NCI-H774 (cell line): ENCODE results near the gene JPH2.

Source experiments
- DNase-seq: peaks from one replicate; lab custom pipeline; 2025; lab: John Stamatoyannopoulos, UW

The JPH2 gene

DNA sequence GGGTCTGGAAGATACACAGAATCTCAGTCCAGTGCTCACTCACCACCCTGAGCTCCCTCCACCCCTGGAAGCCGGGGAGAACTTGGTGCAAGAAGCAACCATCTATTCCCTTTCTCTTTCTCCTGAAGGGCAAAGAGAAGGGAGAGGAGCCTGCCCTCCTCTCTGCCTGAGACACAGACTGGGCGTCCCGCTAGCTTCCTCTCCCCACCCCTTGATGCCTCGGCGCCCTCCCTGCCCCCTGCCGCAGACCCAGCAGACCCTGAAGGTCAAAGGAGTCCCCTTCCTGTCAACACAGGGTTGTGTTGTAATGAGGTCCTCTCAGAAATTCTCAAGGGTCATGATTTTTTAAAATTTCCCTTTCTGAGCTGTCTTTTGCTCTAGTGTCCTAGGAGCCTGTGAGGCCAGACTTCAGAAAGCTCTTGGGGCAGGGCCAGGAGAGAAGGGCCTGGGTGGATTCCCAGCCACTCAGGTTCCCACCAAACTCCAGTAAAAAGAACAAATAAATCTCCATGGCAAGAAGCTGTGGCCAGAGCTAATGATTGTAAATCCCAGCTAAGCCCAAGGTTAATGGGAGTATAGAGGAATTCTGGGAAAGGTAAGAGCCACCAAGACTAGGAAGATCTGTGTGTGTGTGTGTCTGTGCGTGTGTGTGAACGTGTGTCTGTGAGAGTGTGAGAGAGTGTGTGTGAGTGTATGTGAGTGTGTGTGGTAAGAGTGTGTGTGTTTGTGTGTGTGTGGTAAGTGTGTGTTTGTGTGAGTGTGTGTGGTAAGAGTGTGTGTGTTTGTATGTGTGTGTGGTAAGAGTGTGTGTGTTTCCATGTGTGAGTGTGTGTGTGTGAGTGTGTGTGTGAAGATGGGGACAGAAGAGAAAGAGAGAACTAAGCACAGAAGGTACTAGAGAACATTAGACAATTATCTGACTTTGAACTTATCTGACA, 1.1 kb upstream of the JPH2 start:
- DNase-seq, result no peak

DNA sequence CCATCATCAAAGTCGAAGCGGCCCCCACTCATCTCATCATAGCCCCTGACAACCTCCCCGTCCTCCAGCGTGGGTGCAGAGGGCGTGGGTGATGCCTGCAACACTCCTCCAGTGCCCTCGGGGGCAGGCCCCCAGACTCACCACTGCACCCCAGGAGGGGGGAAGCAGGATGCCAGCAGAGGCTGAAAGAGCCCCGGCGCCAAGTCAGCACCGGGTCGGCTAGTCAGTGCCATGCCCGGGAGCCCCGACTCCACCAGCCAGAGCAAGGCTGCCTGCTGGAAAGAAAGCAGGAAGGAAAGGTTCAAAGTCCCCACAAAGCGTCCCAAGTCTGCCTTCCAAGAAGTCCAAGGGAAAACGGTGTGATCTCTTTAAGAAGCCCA, 324 bp downstream of the JPH2 start:
- no peak for DNase-seq

DNA sequence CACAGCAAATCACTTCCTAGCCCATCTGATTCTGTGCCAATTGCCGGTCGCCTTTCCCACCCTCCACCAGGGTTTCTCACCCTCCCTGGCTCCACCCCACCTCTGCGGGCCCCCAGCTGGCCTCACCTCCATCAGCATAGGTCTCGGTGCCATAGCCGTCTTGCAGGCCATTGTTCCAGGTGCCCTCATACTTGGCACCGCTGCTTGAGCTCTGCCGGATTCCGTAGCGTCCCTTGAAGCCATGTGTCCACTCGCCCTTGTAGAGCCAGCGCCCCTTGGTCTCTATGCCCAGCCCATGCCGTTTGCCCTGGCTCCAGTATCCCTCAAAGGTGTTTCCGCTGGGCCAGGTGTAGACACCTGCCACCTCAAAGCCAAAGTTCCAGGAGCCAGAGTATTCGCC, 787 bp downstream of the JPH2 start:
- DNase-seq, result no peak

DNA sequence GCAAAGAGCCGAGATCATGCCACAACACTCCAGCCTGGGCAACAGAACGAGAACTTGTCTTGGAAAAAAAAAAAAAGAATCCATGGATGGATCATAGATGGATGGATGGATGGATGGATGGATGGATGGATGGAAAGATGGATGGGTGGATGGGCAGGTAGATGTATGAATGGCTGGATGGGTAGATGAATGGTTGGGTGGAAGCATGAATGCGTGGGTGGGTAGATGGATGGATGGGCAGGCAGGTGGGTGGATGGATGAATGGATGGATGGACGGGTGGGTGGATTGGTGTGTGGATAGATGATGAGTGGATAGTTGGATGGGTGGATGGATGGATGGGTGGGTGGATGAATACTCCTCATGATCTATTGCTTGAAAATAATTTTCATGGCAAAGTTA, 1.4 kb downstream of the JPH2 start:
- no peak for DNase-seq

DNA sequence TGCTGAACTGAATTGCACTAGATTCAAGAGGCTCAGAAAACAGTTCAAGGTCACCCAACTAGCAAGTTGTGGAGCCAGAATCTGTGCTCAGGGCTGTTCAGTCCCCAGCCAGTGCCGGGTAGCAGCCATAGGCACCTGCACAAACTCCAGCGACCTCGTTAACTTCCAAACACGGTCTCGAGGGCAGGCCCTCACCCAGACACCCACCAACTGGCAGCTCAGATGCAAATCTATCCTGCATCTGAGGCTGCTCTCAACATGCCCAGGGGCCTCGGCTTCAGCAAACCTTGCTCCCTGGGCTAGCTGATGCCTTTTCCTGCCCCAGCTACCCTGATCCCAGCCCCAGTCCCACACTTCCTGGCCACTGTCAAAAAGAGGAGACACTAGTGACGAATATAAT, 3.7 kb downstream of the JPH2 start:
- no peak for DNase-seq

DNA sequence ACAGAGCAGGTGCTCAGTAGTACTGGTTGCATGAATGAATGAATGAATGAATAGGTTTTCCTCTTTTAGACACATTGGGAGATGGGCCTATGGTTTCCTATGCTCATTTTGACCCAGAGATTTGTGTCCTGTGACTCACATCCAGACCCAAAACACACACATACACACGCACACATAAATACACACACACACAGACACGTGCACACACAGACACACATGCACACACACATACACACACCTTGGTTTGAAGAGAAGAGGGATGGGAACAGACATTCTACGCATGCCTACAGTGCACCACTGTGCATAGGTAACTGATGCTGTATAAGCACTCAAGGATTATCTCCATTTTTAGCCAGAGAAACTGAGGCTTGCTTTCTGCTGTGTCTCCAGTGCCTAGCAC, 4.1 kb downstream of the JPH2 start:
- no peak for DNase-seq

DNA sequence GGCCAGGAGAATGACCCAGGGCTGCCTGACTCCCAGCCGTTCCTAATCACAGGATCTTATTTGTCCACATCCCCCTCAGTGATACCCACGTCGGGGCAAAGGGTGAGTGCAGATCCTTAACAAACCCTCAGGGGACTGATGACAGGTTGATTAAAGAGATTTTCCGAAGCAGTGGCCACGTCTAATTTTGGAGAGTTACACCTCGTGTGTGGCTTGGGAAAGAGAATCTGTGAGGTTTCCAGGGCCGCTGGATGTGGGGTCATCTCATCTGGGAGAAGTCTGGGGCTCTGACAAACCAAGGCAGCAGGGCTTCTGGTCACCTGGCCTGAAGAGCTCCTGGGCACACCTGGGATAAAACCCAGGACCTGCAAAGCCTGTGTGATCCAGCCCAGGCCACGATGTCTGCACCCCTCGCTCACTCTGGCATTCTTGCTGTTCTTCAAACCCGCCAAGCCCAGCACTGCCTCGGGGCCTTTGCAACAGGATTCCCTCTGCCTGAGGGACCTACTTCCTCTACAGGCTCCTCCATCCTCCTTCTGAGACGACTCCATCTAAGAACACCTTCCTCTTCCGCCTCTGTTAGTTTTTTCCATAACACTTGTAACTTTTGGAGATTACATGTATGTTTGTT, 4.7 kb downstream of the JPH2 start:
- no peak for DNase-seq

DNA sequence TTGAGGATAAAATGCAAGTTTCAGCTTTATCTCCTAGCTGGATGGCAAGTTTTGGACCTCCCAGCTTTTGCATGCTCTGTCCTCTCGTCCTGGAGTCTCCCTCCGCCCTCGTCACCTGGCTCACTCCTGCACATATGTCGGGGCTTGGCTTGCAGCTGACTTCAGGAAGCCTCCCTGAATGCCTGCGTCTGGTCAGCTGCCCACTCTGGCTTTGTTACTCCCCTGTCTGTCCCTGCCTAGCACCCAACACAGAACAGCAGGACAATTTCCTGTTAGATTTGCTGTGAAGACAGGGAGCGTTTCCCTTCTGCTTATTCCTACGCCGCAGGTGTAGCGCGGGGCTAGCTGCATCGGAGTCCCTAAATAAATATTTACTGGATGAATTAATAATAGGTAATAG, 5.4 kb downstream of the JPH2 start:
- peak; percentile 39 for DNase-seq

DNA sequence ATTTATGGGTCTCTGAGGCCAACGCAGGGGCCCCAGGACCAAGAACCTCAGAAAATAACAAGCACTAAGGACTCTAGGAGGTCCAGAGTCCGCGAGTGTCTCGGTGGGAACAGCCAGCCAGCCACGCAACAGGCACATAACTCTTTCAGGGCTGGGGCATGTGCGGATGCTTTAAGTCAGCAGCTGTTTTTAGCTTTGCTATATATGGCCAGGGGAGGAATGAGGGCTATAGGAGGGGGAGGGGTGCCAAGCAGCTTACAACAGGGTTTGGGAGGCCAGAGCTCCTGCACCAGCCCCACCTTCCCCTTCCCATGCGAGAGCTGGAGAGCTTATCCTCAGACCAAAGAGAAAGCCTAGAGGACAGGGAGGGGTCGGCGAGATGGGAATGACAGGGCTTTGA, 6.2 kb downstream of the JPH2 start:
- DNase-seq, result no peak

DNA sequence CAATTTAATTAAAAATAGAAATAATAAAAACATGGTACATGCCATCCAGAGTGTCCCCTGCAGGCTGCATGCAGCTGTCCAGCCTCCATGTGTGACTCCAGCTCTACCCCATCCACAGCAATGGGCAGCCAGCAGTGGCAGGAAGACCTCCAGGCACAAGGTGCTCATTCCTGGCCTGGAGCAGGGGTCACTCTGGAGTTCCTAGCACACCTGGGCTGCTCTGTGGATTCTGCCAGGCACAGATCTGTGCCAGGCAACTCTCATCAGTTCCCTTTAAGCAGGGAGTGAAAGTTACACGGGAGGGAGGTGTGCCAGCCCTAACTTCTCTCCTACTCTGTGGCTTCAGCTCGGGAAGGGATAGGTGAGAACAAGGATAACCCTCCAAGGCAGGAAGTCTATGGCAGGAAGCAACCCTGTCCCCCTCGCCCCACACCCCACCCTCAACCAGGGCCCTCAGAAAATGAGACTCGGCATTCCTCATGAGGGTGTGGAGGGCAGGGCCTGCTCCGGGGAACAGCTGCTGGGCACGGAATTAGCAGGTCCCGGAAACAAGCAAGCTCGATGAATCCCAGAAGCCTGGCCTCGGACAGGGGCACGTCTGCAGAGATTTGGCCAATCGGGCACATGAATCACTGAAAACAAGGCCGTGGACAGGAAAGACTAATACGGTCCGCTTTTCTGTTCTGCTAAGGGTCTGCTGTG, 10.0 kb downstream of the JPH2 start:
- DNase-seq, result no peak

DNA sequence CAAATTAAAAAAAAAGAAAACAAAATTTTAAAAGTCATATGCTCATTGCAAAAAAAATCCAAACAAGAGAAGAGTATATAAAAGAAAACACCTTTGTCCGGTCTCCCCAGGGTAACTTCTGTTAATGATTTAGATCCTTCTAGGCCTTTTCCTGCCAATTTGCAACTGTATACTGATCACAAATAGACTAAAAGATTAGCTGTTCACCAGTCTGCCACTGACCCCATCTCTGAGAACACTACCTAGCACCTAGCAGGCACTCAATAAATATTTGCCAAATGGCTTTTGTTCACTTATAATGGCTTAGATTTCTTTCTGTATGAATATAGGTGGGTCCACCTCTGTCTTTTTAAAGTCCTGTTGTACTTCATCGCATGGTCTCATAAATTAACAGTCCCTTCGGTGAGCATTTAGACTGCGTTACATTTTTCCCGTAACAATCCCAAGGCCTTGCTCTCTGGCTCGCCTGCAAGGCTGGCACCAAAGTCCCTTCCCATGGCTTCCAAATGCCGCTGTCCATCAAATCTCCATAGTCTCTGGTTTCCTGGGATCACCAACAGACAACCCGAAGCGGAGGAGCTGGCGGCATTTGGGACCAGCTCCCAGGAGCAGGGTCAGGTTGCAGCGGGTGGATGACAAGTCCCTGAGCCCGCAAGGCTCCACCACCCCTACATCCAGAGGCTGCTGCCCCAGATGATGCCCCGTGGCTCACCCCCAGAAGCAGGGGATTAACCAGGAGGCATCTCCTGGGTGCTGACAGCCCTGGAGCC, 11.8 kb downstream of the JPH2 start:
- no peak for DNase-seq

DNA sequence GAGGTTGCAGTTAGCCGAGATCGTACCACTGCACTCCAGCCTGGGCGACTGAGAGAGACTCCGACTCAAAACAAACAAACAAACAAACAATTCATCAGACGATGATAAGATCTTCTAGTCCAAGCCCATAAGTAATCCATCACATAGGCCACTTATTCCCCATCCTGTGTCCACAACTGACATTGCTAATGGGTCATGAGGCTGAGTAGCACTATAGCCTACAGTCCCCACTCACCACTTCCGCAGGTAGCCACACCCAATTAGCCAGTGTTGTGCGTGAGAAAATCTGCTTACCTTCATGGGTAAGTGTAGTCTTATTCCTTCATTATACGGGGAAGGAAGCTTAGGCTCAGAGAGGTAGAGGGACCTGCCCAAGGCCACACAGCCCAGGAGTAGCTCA, 13.1 kb downstream of the JPH2 start:
- DNase-seq, result no peak

DNA sequence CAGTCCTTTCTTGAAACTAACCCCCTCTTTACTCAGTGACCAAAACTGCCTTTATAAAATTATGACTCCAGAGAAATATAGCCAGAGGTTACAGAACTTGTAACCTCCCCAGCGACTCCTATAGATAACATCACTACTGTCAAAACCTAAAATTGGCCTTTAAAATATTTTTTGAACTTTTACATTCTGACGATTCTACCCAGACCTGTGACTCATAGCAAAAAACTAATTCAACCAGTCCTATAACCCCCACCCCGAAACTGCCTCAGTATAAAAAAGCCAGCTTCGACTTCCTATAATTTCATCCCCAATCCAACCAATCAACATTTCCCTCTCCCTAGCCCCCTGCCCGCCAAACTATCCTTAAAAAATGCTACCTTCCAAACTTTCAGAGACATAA, 13.9 kb downstream of the JPH2 start:
- DNase-seq, result no peak

DNA sequence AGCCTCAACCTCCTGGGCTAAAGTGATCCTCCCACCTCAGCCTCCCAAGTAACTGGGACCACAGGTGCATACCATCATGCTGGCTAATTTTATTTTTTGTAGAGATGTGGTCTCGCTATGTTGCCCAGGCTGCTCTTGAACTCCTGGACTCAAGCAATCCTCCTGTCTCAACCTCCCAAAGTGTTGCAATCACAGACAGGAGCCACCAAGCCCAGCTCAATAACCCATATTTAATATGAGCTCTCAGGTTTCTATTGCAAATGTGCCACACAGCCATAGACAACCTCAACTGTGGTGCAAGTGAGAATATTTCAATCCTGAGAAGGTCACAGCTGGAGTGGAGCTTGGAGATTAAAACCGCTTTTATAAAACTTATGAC, 14.4 kb downstream of the JPH2 start:
- no peak for DNase-seq

DNA sequence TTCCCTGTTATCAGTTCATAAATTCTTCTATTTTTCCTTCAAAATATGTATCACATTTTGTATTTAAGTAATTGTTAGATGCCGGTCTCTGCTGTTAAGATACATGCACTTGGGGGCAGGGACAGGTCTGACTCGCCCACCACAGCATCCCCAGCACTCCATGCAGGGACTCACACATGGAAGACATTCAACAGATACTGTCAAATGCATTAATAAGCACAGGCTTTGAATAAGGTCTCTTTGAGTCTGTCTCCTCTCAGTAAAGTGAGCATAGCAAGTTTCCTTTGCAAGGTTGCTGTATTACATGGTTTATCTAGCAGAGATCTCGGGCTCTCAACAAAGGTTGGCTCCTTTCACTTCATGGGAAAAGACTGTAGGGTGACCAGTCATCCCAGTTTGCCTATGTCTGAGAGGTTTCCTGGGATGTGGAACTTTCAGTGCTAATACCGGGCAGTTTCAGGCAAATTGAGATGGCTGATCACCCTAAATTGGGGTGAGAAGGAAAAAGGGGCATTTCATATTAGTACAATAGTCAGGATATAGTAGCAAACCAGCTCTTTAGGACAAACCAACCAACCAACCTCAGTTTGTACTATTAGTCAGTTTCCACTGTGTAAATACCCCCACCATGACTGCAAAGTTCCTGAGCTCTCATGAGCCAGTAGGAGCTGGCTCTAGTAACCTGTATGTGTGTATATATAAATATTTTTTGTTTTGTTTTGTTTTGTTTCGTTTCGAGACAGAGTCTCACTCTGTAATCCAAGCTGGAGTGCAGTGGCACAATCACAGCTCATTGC, 15.0 kb downstream of the JPH2 start:
- DNase-seq, result no peak

DNA sequence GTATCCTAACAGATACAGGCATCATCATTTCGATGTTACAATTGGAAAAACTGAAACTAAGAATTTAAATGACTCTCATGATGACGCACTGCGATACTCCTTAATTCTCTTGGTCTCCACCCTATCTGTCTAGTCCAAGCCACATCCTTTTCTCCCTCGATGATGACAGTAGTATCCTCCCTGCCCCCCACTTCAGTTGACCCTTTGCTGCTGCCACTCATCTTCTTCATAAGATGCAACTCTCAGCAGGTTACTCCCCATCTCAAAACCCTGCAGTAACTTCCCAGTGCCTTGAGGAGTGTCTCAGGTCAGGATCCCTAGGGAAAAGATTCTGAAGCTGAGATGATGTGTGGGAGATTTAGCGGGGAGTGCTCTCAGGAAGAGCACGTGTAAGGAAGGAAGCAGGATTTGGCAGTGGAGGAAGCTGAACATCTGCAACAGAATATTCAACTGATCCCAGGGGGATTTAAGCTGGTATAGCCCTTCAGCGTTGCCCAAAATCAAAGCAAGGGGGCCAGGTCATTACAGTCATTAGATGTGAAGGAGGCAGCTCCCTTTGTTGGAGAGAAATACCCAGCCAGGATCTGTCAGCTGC, 16.1 kb downstream of the JPH2 start:
- no peak for DNase-seq

DNA sequence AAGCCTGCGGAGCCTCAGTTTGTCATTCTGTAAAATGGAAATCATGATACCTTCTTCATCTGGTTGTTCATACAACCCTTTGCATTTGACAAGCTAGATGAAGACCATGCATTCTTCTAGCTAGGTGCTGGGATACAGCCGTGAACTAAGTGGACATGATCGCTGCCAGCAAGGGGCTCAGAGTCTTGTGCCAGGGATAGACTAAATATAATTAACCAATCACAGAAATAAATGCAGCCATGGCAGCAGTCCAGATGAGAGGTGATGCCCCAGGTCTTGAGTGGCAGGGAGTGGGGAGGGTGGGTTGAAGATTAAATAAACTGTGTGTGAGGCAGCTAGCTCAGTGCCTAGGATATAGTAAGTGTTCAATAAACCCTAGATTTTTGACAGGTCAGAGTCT, 19.3 kb downstream of the JPH2 start:
- no peak for DNase-seq

DNA sequence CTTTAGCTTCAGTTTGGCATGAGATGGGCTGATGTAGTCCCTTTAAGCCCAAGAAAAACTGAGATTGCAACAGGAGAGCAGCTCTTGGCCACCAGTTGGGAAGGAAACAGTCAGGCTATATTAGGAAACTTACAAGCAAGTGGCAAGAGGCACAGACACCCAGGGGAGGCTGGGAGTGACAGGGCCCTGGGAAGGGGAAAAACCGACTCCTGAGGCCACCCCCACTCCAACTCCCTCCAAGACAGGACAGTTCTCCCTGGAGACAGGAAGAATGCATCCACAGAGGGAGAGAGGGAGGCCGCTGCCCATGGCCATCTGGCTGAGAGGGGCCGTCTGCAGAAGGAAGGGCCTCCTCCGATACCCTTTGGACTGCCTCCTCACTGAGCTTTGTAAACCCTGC, 20.5 kb downstream of the JPH2 start:
- DNase-seq, result no peak

DNA sequence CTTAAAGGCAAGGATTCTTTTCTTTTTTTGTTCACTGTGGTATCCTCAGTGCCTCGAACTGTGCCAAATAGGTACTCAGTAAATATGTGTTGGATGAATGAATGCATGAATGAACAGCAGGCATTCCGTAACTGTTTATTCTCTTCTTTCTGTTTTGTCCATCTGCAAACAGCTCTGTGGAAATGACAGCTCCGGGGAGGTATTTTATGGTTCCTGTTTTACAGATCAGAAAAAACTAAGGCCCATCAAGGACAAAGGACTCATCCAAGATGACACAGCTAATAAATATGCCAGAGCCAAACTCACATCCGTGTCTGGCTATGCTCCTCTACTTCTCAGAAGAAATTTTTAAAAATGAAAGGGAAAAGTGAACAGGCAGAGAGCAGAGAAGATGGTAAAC, 21.0 kb downstream of the JPH2 start:
- no peak for DNase-seq

DNA sequence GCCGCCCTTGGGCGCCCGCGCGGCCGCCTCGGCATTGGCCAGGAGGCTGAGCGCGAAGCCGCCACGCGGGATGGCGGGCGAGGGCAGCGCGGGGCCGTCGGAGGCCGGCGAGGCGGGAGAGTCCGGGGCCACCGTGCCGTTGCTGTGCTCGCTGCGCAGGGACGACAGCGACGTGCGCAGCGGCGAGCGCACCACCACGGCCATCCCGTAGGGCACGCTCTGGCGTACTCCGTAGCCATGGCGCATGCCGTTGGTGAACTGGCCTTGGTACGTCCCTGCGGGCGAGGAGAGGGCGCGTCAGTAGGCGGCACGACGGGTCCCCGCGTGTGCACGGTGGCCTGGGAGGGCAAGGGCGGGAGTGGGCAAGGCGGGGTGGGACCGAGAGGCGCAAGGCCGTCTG, 26.9 kb downstream of the JPH2 start:
- no peak for DNase-seq

DNA sequence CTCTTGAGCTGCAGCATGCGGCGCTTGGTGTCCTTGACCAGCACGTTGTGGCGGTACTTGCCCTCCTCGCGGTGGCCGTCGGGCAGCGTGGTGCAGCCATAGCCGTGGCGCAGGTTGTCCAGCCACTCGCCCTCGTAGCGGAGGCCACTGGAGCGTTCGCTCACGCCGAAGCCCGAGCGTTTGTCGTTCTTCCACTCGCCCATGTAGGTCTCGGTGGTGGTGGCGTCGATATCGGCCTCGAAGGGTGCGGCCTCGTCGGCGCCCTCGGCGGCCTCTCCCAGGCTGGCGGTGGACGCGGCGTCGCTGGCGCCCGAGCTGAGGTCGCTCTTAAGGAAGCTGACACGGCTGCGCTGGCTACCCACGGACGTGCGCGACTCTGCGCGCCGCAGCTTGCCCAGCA, 27.3 kb downstream of the JPH2 start:
- DNase-seq, result no peak
